B cell (primary cell): ENCODE data around the gene TBC1D14. TPM values are rescaled to one million over a fixed set of nuclear protein-coding genes. Genes with fewer than 3 reads are reported as not detected.

Source experiments
- ATAC-seq: fragments of 200-7000 bp; cut with Tn5 transposase; one replicate; pipeline ENCODE4 v1.10.0; 2021; ENCODE audit warnings: low read depth, mild to moderate bottlenecking, moderate number of reproducible peaks, moderate library complexity
- CTCF ChIA-PET: fragments of 350-600 bp; sonication (Branson Sonifier 250); formaldehyde crosslinking; loops from one replicate; lab custom pipeline; 2021; ENCODE audit warnings: antibody characterized with exemption, inconsistent platforms; lab: Charles Lee
- POLR2A ChIA-PET: fragments of 350-600 bp; sonication (Branson Sonifier 250); formaldehyde crosslinking; loops from one replicate; lab custom pipeline; 2021; ENCODE audit warnings: antibody characterized with exemption; lab: Charles Lee
- DNase-seq: peaks from one replicate; pipeline ENCODE4 v3.0.0; 2013
- H2AFZ ChIP-seq: 2 replicates; pipeline ENCODE4 v1.6.1; 2012; ENCODE audit warnings: mild to moderate bottlenecking, low read depth, low read length; ENCODE audit not compliant: insufficient read depth, poor library complexity, severe bottlenecking
- H3K27ac ChIP-seq, 2 donors: 1 replicate in 1 of 2; 2 replicates in 1 of 2; pipeline ENCODE4 v1.5.1; 2012 to 2013; ENCODE audit warnings: low read length in 2 of 2, mild to moderate bottlenecking in 2 of 2, moderate library complexity in 1 of 2
- H3K27me3 ChIP-seq, 4 experiments: fragments of 200-600 bp in 1 of 4; sonication (generic) in 1 of 4; replicated peaks in 1 of 4; 1 replicate in 2 of 4; 2 replicates in 2 of 4; pipeline versions ENCODE4 v1.6.1 to v1.7.0; 2013 to 2016; ENCODE audit warnings: low read length in 3 of 4, mild to moderate bottlenecking in 2 of 4, mixed read lengths in 1 of 4, moderate library complexity in 1 of 4; ENCODE audit not compliant: insufficient read depth in 4 of 4, control insufficient read depth in 3 of 4; ENCODE audit errors: control extremely low read depth in 1 of 4
- H3K36me3 ChIP-seq, 2 experiments: replicated peaks in 1 of 2; 1 replicate in 1 of 2; 2 replicates in 1 of 2; pipeline versions ENCODE4 v1.6.1 to v1.7.1; 2013; ENCODE audit warnings: low read length in 1 of 2; ENCODE audit not compliant: insufficient read depth in 2 of 2, control insufficient read depth in 1 of 2; ENCODE audit errors: control extremely low read depth in 1 of 2, extremely low read depth in 1 of 2
- H3K4me1 ChIP-seq, 2 donors: fragments of 200-600 bp in 1 of 2; sonication (generic) in 1 of 2; 1 replicate in 1 of 2; 2 replicates in 1 of 2; pipeline versions ENCODE4 v1.5.1 to v1.6.1; 2013 to 2017; ENCODE audit warnings: low read length in 2 of 2; ENCODE audit not compliant: control insufficient read depth in 2 of 2, insufficient read depth in 2 of 2
- H3K4me2 ChIP-seq: replicated peaks from 2 replicates; pipeline ENCODE3; 2012; ENCODE audit warnings: mild to moderate bottlenecking, low read depth, low read length; ENCODE audit not compliant: poor library complexity, severe bottlenecking
- H3K4me3 ChIP-seq, 5 experiments: fragments of 200-600 bp in 1 of 5; sonication (generic) in 1 of 5; 1 replicate in 3 of 5; 2 replicates in 2 of 5; pipeline versions ENCODE4 v1.5.1 to v1.7.0; 2011 to 2016; ENCODE audit warnings: low read length in 4 of 5, mild to moderate bottlenecking in 4 of 5, low read depth in 2 of 5, control low read depth in 1 of 5, moderate library complexity in 1 of 5; ENCODE audit not compliant: insufficient read depth in 1 of 5; ENCODE audit errors: control extremely low read depth in 1 of 5, extremely low read depth in 1 of 5
- H3K79me2 ChIP-seq: fragments of 200-600 bp; sonication (generic); one replicate; pipeline ENCODE4 v1.6.0; 2016; ENCODE audit warnings: low read length; ENCODE audit not compliant: control insufficient read depth, insufficient read depth
- H3K9ac ChIP-seq: fragments of 200-600 bp; sonication (generic); 2 replicates; pipeline ENCODE4 v1.6.1; 2017; ENCODE audit warnings: mild to moderate bottlenecking, low read length, moderate library complexity
- H3K9me3 ChIP-seq, 3 donors: one replicate each; pipeline versions ENCODE4 v1.6.1 to v1.7.1; 2013; ENCODE audit warnings: low read length in 2 of 3; ENCODE audit not compliant: control insufficient read depth in 2 of 3, insufficient read depth in 1 of 3; ENCODE audit errors: control extremely low read depth in 1 of 3
- H4K20me1 ChIP-seq: 2 replicates; pipeline ENCODE4 v1.6.0; 2012; ENCODE audit warnings: mild to moderate bottlenecking, low read length; ENCODE audit not compliant: insufficient read depth, control insufficient read depth, poor library complexity, severe bottlenecking
- H3K27ac Mint-ChIP-seq: one replicate; pipeline ENCODE4 v1.8.0; 2021; ENCODE audit warnings: mixed read lengths
- H3K27me3 Mint-ChIP-seq: one replicate; pipeline ENCODE4 v1.8.0; 2021; ENCODE audit warnings: mixed read lengths
- H3K4me1 Mint-ChIP-seq: one replicate; pipeline ENCODE4 v1.8.0; 2021; ENCODE audit warnings: mixed read lengths
- H3K4me3 Mint-ChIP-seq: one replicate; pipeline ENCODE4 v1.8.0; 2021; ENCODE audit warnings: mixed read lengths
- H3K9me3 Mint-ChIP-seq: one replicate; pipeline ENCODE4 v1.8.0; 2022; ENCODE audit warnings: mixed read lengths; ENCODE audit not compliant: insufficient read depth
- EZH2 ChIP-seq: IDR thresholded peaks from 2 replicates; pipeline ENCODE4 v1.6.1; 2012; ENCODE audit warnings: borderline replicate concordance, low read depth, mild to moderate bottlenecking, moderate library complexity, low read length; ENCODE audit not compliant: insufficient read depth, poor library complexity, severe bottlenecking
- WGBS: methylation state at CpG from one replicate; pipeline ENCODE4 v1.1.5; 2013; ENCODE audit warnings: missing lambda C conversion rate; ENCODE audit not compliant: insufficient coverage; 5-methylcytosine and 5-hydroxymethylcytosine counted together
- intact Hi-C: fragments of 100-400 bp; cut with micrococcal nuclease; formaldehyde crosslinking; loops from one replicate; pipeline ENCODE4 v1.10.0; 2022
- polyA plus RNA-seq: library from polyadenylated mRNA; depleted of rRNA; stranded (reverse); fragments of >200 nt; gene quantifications from 2 replicates; pipeline ENCODE4 v1.2.3, GENCODE V29; 2012
- total RNA-seq, 2 donors: library from RNA; stranded (reverse); fragments of 120-200 nt in 1 of 2; gene quantifications; 1 replicate in 1 of 2; 2 replicates in 1 of 2; pipeline versions ENCODE4 v1.2.3 to v1.2.4, GENCODE V29; 2013 to 2022
- TF ChIP-seq, protein P1 (sequence below): fragments of 200-600 bp; IDR thresholded peaks from one replicate; pipeline ENCODE4 v1.8.0; 2022; ENCODE audit warnings: antibody characterized with exemption, mild to moderate bottlenecking

The TBC1D14 gene
- total and polyA plus RNA-seq, 2 donors (not counting 1 experiment from before 2014, with no cell fraction given), result 21.9 to 42.0 TPM

DNA sequence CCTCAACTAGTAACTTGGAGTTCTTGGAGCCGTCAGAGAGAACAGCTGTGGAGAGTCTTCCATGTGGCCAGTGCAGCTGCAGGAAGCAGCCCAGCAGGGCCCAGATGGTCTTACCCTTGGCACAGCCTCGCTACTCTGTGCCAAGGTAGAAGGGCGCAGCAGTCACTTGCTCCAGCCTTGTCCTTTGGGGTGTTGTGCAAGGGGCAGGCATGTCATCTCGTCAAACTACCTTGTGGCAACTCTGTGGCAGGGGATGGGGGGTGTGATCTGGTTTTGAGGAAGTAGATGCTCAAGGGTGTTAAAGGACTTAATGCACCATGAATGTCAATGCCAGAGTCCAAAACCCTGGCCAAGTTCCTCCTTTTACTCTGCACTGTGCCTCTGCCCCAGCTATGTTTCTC, 34.2 kb upstream of the TBC1D14 start:
- no peak for TF ChIP-seq EZH2
- TF ChIP-seq, protein P1, sequence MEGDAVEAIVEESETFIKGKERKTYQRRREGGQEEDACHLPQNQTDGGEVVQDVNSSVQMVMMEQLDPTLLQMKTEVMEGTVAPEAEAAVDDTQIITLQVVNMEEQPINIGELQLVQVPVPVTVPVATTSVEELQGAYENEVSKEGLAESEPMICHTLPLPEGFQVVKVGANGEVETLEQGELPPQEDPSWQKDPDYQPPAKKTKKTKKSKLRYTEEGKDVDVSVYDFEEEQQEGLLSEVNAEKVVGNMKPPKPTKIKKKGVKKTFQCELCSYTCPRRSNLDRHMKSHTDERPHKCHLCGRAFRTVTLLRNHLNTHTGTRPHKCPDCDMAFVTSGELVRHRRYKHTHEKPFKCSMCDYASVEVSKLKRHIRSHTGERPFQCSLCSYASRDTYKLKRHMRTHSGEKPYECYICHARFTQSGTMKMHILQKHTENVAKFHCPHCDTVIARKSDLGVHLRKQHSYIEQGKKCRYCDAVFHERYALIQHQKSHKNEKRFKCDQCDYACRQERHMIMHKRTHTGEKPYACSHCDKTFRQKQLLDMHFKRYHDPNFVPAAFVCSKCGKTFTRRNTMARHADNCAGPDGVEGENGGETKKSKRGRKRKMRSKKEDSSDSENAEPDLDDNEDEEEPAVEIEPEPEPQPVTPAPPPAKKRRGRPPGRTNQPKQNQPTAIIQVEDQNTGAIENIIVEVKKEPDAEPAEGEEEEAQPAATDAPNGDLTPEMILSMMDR, result no peak
- Mint-ChIP-seq H3K4me1 (peaks cover 12% of the 10 kb centered on the region), H3K27me3 (no peaks in the 10 kb centered on the region), H3K9me3 (no peaks in the 10 kb centered on the region), H3K27ac (no peak overlapping the region), H3K4me3 (no peak overlapping the region)
- Histone ChIP-seq H3K27ac (no peak overlapping the region), H3K79me2 (no peaks in the 10 kb centered on the region), H2AFZ (no peak overlapping the region), H3K9me3 (no peaks in the 10 kb centered on the region), H3K4me1 (peaks cover 10 to 14% of the 10 kb centered on the region in 2 donors), H4K20me1 (no peaks in the 10 kb centered on the region), H3K4me3 (no peak overlapping the region), H3K4me2 (peak overlapping the region; percentile 15), H3K9ac (no peak overlapping the region), H3K27me3 (no peaks in the 10 kb centered on the region), H3K36me3 (peaks cover 0 to 38% of the 10 kb centered on the region in 2 experiments)
- 27% methylated on average over 4 of the region's 4 CpGs for WGBS
- ATAC-seq, result peak; percentile 88
- CTCF ChIA-PET, result interaction anchor here (1.7 to 5.1 kb wide), 6 partner anchors 18 to 203 kb away, joined by 3 to 163 read pairs (median 12); partner anchors contain the start of gene MRFAP1L1
- intact Hi-C loops, result loop anchor here (2.0 kb wide), 2 partner anchors 33 to 93 kb away; partner anchors contain the start of genes KIAA0232 and TBC1D14
- POLR2A ChIA-PET, result no interaction called here
- peak; percentile 69 for DNase-seq

DNA sequence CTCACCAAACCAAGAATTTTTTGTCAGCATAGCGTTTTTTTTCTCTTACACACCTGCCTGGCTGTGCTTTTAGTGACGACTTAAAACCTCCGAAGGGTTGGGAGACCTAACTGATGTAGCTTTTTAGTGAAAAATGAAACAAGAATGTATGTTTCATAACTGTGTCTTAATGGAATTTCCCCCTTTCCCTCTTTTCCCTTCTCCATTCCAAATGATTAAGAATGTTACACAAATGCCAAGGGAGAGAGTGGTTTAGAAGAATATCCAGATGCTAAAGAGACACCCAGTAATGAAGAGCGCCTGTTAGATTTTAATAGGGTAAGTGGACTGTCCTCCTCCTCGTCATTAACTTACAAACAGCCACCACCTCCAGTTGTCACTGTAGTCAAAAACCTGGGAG, 33.2 kb upstream of the TBC1D14 start:
- intact Hi-C loops, result no loop called here
- H3K4me1 ChIP-seq, result peaks cover 10 to 14% of the 10 kb centered on the region in 2 donors
- POLR2A ChIA-PET, result no interaction called here
- H4K20me1 ChIP-seq, result no peaks in the 10 kb centered on the region
- no peak for TF ChIP-seq EZH2
- TF ChIP-seq, protein P1, result no peak
- H3K9ac ChIP-seq, result no peak overlapping the region
- peaks cover 2 to 47% of the 10 kb centered on the region in 2 experiments for H3K36me3 ChIP-seq
- no peak overlapping the region for H3K4me3 ChIP-seq
- H2AFZ ChIP-seq, result no peak overlapping the region
- no peak overlapping the region for H3K27ac Mint-ChIP-seq
- H3K4me2 ChIP-seq, result no peak overlapping the region
- H3K27me3 ChIP-seq, result no peaks in the 10 kb centered on the region
- no peaks in the 10 kb centered on the region for H3K9me3 Mint-ChIP-seq
- no peak overlapping the region for H3K27ac ChIP-seq
- H3K27me3 Mint-ChIP-seq, result no peaks in the 10 kb centered on the region
- no peak overlapping the region for H3K4me3 Mint-ChIP-seq
- H3K4me1 Mint-ChIP-seq, result peaks cover 12% of the 10 kb centered on the region
- no CpG with 5 or more reads among the region's 5 CpGs for WGBS
- CTCF ChIA-PET, result interaction anchor here (1.6 to 5.1 kb wide), 3 partner anchors 13 to 157 kb away, joined by 4 to 163 read pairs (median 6); no protein-coding TSS in a partner anchor
- H3K79me2 ChIP-seq, result no peaks in the 10 kb centered on the region
- DNase-seq (no peak), ATAC-seq (no peak)
- no peaks in the 10 kb centered on the region for H3K9me3 ChIP-seq
